HepG2 (cell line): ENCODE results near the gene TAF6. TPM values are rescaled to one million over a fixed set of nuclear protein-coding genes. Genes with fewer than 3 reads are reported as not detected.

Source experiments
- ATAC-seq: fragments of 200-7000 bp; cut with Tn5 transposase; 3 replicates; pipeline ENCODE4 v1.9.1; 2020; ENCODE audit warnings: mild to moderate bottlenecking, moderate library complexity
- BruUV-seq: library from RNA; stranded (reverse); fragments of 400-500 nt; replicated peaks from 2 replicates; lab custom pipeline; 2021; lab: Mats Ljungman, UMichigan
- CTCF ChIA-PET: fragments of 300-600 bp; formaldehyde crosslinking; extraction: SDS; loops from one replicate; lab custom pipeline; 2021; ENCODE audit warnings: low total read pairs, inconsistent platforms, low intra/inter-chr PET ratio; lab: Yijun Ruan, JAX
- POLR2A ChIA-PET: fragments of 350-600 bp; sonication (Branson Sonifier 250); formaldehyde crosslinking; loops from one replicate; lab custom pipeline; 2020; ENCODE audit warnings: antibody characterized with exemption, inconsistent platforms; lab: Yijun Ruan, JAX
- DNase-seq: peaks from one replicate; pipeline ENCODE4 v3.0.0-alpha.2; 2015; ENCODE audit warnings: low spot score
- FAIRE-seq: peaks from 3 replicates; lab custom pipeline; 2011; peaks lifted over from hg19 to GRCh38; lab: Jason Lieb, UNC
- H2AFZ ChIP-seq: one replicate; pipeline ENCODE4 v1.6.1; 2011; ENCODE audit warnings: low read length, inconsistent platforms
- H3K27ac ChIP-seq: fragments of 300-600 bp; 3 replicates; pipeline ENCODE4 v1.8.0; 2011; ENCODE audit warnings: mixed run types, mild to moderate bottlenecking, mixed read lengths, low read length, inconsistent platforms; ENCODE audit not compliant: insufficient read depth; ENCODE audit errors: extremely low read length
- H3K27me3 ChIP-seq, 2 experiments: fragments of 200-600 bp in 1 of 2; 2 replicates in 1 of 2; 3 replicates in 1 of 2; pipeline versions ENCODE4 v1.6.0 to v1.8.0; 2011; ENCODE audit warnings: low read length in 2 of 2, mild to moderate bottlenecking in 2 of 2, moderate library complexity in 2 of 2, inconsistent platforms in 1 of 2; ENCODE audit not compliant: insufficient read depth in 2 of 2, control insufficient read depth in 1 of 2
- H3K36me3 ChIP-seq, 2 experiments: fragments of 200-600 bp in 1 of 2; replicated peaks in 1 of 2; 2 replicates in 1 of 2; 3 replicates in 1 of 2; pipeline versions ENCODE4 v1.5.1 to v1.8.0; 2011; ENCODE audit warnings: low read length in 2 of 2, inconsistent platforms in 1 of 2; ENCODE audit not compliant: insufficient read depth in 2 of 2, control insufficient read depth in 1 of 2
- H3K4me1 ChIP-seq: 2 replicates; pipeline ENCODE4 v1.5.1; 2012; ENCODE audit warnings: low read length, inconsistent platforms; ENCODE audit not compliant: insufficient read depth
- H3K4me2 ChIP-seq: 2 replicates; pipeline ENCODE4 v1.6.0; 2011; ENCODE audit warnings: low read depth, low read length, inconsistent platforms
- H3K4me3 ChIP-seq, 3 experiments: fragments of 200-600 bp in 1 of 3; sonication (generic), shearing (Covaris generic) in 1 of 3; replicated peaks in 1 of 3; 2 replicates each; pipeline ENCODE4 v1.5.1; 2011 to 2016; ENCODE audit warnings: low read length in 3 of 3, inconsistent platforms in 2 of 3, low read depth in 2 of 3, mild to moderate bottlenecking in 2 of 3, control low read depth in 1 of 3, mixed read lengths in 1 of 3; ENCODE audit not compliant: insufficient read depth in 1 of 3
- H3K79me2 ChIP-seq: one replicate; pipeline ENCODE4 v1.6.1; 2011; ENCODE audit warnings: low read length, inconsistent platforms; ENCODE audit not compliant: insufficient read depth
- H3K9ac ChIP-seq: 2 replicates; pipeline ENCODE4 v1.6.0; 2011; ENCODE audit warnings: mild to moderate bottlenecking, low read depth, low read length, inconsistent platforms; ENCODE audit not compliant: insufficient read depth
- H3K9me3 ChIP-seq: 2 replicates; pipeline ENCODE4 v1.5.1; 2012; ENCODE audit warnings: mild to moderate bottlenecking, low read length
- H4K20me1 ChIP-seq: 2 replicates; pipeline ENCODE4 v1.6.0; 2011; ENCODE audit warnings: inconsistent platforms, mild to moderate bottlenecking, low read length, moderate library complexity; ENCODE audit not compliant: insufficient read depth
- AGO2 ChIP-seq: fragments of 200-400 bp; formaldehyde crosslinking; optimal IDR thresholded peaks from 2 replicates; pipeline ENCODE3; 2017; ENCODE audit warnings: mild to moderate bottlenecking, low read depth, low read length, moderate library complexity
- AHR ChIP-seq: IDR thresholded peaks from 2 replicates; pipeline ENCODE4 v1.6.1; 2018; ENCODE audit warnings: missing genetic modification reagents, missing compliant biosample characterization
- CBX5 ChIP-seq: sonication (generic); formaldehyde crosslinking; IDR thresholded peaks from 2 replicates; pipeline ENCODE4 v1.4.0; 2020; ENCODE audit warnings: missing genetic modification reagents, borderline replicate concordance
- CENPBD1 ChIP-seq: sonication (generic); formaldehyde crosslinking; IDR thresholded peaks from 2 replicates; pipeline ENCODE4 v1.8.0; 2022; ENCODE audit warnings: missing genetic modification reagents, low read depth, mild to moderate bottlenecking, borderline replicate concordance
- KLF11 ChIP-seq: IDR thresholded peaks from 2 replicates; pipeline ENCODE4 v1.6.1; 2016; ENCODE audit warnings: missing compliant biosample characterization
- MLX ChIP-seq: IDR thresholded peaks from 2 replicates; pipeline ENCODE4 v1.6.1; 2016
- POLR2AphosphoS5 ChIP-seq: IDR thresholded peaks from 2 replicates; pipeline ENCODE4 v1.6.1; 2012; ENCODE audit warnings: low read depth, low read length
- ZC3H13 ChIP-seq: sonication (generic); formaldehyde crosslinking; IDR thresholded peaks from 2 replicates; pipeline ENCODE4 v1.8.1; 2023; ENCODE audit warnings: mild to moderate bottlenecking, missing genetic modification reagents, moderate library complexity
- ZNF205 ChIP-seq: IDR thresholded peaks from 2 replicates; pipeline ENCODE4 v1.6.1; 2018; ENCODE audit warnings: missing biosample characterization, missing genetic modification reagents
- ZNF432 ChIP-seq: sonication (generic); formaldehyde crosslinking; IDR thresholded peaks from 2 replicates; pipeline ENCODE4 v1.5.0; 2020; ENCODE audit warnings: missing genetic modification reagents, mild to moderate bottlenecking, borderline replicate concordance
- WGBS: methylation state at CpG from one replicate; pipeline ENCODE4 v1.1.6; 2017; ENCODE audit warnings: low lambda C conversion rate; 5-methylcytosine and 5-hydroxymethylcytosine counted together
- in situ Hi-C: cut with HindIII; loops from 2 replicates; pipeline ENCODE4 v1.10.0; 2017; ENCODE audit warnings: low pct_unique_long_range_greater_than_20kb; ENCODE audit not compliant: extremely low pct_ligation_motif_present
- intact Hi-C: fragments of 100-400 bp; cut with micrococcal nuclease; formaldehyde crosslinking; loops from one replicate; pipeline ENCODE4 v1.10.0; 2022; ENCODE audit not compliant: unreplicated experiment
- polyA plus RNA-seq, 8 experiments: library from polyadenylated mRNA; depleted of rRNA in 3 of 8; stranded (reverse) in 7 of 8; unstranded in 1 of 8; fragments of >200 nt; fragmentation: Illumina TruSeq in 4 of 8; extraction: Trizol in 4 of 8; gene quantifications; 2 replicates each; pipeline versions ENCODE4 v1.2.1 to v1.2.3, GENCODE V29; 2011 to 2016; ENCODE audit warnings: low read depth in 4 of 8, missing spikeins in 1 of 8, mixed read lengths in 1 of 8; ENCODE audit not compliant: insufficient read depth in 1 of 8
- total RNA-seq, 5 experiments: library from RNA; depleted of rRNA; stranded (reverse); fragments of >200 nt; fragmentation: Illumina TruSeq; extraction: Trizol; gene quantifications; 2 replicates each; pipeline ENCODE4 v1.2.3, GENCODE V29; 2016; ENCODE audit warnings: low read depth in 1 of 5
- TF ChIP-seq, protein P1 (sequence below): sonication (generic); formaldehyde crosslinking; conservative IDR thresholded peaks from 2 replicates; pipeline ENCODE4 v1.8.0; 2022; ENCODE audit warnings: mild to moderate bottlenecking, moderate library complexity, missing genetic modification reagents
- TF ChIP-seq, protein P2 (sequence below): sonication (generic); formaldehyde crosslinking; IDR thresholded peaks from 2 replicates; pipeline ENCODE4 v1.4.0; 2020; ENCODE audit warnings: missing genetic modification reagents
- TF ChIP-seq, protein P3 (sequence below): sonication (generic); formaldehyde crosslinking; IDR thresholded peaks from 2 replicates; pipeline ENCODE4 v1.4.0; 2020; ENCODE audit warnings: mild to moderate bottlenecking, missing genetic modification reagents, borderline replicate concordance

Gene TAF6
- total and polyA plus RNA-seq, 2 of the 13 experiments (the other 11 are each of a cell fraction or from before 2014, with no cell fraction given) = 12.9 to 18.8 TPM

DNA sequence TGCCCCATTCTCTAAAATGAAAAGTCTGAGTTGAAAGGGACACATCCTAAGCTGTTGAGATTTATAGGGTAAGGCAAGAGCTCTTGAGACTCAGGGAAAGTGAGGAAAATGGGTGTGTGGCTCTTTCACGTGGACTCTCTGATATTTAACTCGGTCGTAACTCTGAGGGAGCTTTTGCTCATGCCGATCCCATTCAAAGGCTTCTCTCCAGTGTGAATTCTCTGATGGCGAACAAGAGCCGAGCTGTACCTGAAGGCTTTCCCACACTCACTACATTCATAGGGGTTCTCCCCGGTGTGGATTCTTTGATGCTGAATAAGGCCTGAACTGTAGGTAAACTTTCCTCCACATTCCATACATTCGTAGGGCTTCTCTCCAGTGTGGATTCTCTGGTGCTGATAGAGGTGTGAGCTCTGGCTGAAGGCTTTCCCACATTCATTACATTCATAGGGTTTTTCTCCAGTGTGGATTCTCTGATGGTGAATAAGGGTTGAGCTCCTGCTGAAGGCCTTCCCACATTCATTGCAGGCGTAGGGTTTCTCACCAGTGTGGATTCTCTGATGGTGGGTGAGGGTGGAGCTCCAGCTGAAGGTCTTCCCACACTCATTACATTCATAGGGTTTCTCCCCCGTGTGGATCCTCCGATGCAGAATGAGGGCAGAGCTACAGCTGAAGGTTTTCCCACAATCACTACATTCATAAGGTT lies 48.0 kb downstream of the TAF6 start (continued):
- no peak for TF ChIP-seq ZNF432 (CRISPR knock-in tag)
- TF ChIP-seq AHR = no peak
- TF ChIP-seq, protein P1, sequence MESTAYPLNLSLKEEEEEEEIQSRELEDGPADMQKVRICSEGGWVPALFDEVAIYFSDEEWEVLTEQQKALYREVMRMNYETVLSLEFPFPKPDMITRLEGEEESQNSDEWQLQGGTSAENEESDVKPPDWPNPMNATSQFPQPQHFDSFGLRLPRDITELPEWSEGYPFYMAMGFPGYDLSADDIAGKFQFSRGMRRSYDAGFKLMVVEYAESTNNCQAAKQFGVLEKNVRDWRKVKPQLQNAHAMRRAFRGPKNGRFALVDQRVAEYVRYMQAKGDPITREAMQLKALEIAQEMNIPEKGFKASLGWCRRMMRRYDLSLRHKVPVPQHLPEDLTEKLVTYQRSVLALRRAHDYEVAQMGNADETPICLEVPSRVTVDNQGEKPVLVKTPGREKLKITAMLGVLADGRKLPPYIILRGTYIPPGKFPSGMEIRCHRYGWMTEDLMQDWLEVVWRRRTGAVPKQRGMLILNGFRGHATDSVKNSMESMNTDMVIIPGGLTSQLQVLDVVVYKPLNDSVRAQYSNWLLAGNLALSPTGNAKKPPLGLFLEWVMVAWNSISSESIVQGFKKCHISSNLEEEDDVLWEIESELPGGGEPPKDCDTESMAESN (CRISPR knock-in tag) = no peak
- no peak for TF ChIP-seq ZNF205
- TF ChIP-seq, protein P2, sequence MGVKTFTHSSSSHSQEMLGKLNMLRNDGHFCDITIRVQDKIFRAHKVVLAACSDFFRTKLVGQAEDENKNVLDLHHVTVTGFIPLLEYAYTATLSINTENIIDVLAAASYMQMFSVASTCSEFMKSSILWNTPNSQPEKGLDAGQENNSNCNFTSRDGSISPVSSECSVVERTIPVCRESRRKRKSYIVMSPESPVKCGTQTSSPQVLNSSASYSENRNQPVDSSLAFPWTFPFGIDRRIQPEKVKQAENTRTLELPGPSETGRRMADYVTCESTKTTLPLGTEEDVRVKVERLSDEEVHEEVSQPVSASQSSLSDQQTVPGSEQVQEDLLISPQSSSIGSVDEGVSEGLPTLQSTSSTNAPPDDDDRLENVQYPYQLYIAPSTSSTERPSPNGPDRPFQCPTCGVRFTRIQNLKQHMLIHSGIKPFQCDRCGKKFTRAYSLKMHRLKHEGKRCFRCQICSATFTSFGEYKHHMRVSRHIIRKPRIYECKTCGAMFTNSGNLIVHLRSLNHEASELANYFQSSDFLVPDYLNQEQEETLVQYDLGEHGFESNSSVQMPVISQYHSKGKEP = no peak

DNA sequence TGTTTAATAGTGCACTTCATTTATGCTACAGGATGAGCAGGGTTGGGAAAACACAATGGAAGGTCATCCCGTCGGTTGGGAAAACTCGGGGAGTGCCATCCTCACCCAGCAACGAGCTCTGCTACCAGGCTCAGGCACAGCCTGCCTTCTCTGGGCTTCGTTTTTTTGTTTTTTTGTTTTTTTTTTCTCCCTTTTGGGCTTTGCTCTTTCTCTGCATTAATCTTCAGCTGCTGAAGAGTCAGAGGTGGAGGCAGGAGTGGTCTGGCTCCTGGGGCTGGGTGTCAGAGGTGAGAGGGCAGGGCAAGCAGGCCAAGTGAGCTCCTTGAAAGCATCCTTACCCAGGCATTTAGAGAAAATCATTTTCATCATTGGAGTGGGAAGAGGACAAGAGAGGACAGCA lies 49.2 kb downstream of the TAF6 start:
- H4K20me1 ChIP-seq = no peaks in the 10 kb centered on the region; the same call in 1 of the 2 replicates
- no peak overlapping the region for H3K9ac ChIP-seq
- no TSS peak for BruUV-seq
- WGBS = 97% methylated on average over 5 of the region's 5 CpGs
- in situ Hi-C loops (no loop called here), intact Hi-C loops (no loop called here)
- no peak overlapping the region for H3K27ac ChIP-seq
- FAIRE-seq = no peak
- no peak for ATAC-seq
- no peaks in the 10 kb centered on the region for H3K9me3 ChIP-seq
- ChIA-PET POLR2A (interaction anchor here (0.9 to 1.4 kb wide), 2 partner anchors 9 to 13 kb away, joined by 3 to 4 read pairs; no protein-coding TSS in a partner anchor), CTCF (no interaction called here)
- peaks cover under 1% of the 10 kb centered on the region for H3K79me2 ChIP-seq
- no peak overlapping the region for H2AFZ ChIP-seq
- no peak overlapping the region for H3K4me2 ChIP-seq
- peaks cover 12% of the 10 kb centered on the region for H3K4me1 ChIP-seq
- no peak overlapping the region for H3K4me3 ChIP-seq
- DNase-seq = no peak
- H3K27me3 ChIP-seq = no peaks in the 10 kb centered on the region
- H3K36me3 ChIP-seq = peaks cover 24 to 58% of the 10 kb centered on the region in 2 experiments
- TF ChIP-seq KLF11 (CRISPR knock-in tag) = no peak
- peak; percentile 45 for TF ChIP-seq AGO2
- TF ChIP-seq ZC3H13 (CRISPR knock-in tag) = 0 out of 2 replicates have a peak, but pooled peaks have one; percentile 8
- no peak for TF ChIP-seq MLX (CRISPR knock-in tag)
- no peak for TF ChIP-seq CBX5 (CRISPR knock-in tag)
- no peak for TF ChIP-seq CENPBD1 (CRISPR knock-in tag)
- peak; percentile 1; the same call in 1 of the 2 replicates for TF ChIP-seq POLR2AphosphoS5
- TF ChIP-seq, protein P3, sequence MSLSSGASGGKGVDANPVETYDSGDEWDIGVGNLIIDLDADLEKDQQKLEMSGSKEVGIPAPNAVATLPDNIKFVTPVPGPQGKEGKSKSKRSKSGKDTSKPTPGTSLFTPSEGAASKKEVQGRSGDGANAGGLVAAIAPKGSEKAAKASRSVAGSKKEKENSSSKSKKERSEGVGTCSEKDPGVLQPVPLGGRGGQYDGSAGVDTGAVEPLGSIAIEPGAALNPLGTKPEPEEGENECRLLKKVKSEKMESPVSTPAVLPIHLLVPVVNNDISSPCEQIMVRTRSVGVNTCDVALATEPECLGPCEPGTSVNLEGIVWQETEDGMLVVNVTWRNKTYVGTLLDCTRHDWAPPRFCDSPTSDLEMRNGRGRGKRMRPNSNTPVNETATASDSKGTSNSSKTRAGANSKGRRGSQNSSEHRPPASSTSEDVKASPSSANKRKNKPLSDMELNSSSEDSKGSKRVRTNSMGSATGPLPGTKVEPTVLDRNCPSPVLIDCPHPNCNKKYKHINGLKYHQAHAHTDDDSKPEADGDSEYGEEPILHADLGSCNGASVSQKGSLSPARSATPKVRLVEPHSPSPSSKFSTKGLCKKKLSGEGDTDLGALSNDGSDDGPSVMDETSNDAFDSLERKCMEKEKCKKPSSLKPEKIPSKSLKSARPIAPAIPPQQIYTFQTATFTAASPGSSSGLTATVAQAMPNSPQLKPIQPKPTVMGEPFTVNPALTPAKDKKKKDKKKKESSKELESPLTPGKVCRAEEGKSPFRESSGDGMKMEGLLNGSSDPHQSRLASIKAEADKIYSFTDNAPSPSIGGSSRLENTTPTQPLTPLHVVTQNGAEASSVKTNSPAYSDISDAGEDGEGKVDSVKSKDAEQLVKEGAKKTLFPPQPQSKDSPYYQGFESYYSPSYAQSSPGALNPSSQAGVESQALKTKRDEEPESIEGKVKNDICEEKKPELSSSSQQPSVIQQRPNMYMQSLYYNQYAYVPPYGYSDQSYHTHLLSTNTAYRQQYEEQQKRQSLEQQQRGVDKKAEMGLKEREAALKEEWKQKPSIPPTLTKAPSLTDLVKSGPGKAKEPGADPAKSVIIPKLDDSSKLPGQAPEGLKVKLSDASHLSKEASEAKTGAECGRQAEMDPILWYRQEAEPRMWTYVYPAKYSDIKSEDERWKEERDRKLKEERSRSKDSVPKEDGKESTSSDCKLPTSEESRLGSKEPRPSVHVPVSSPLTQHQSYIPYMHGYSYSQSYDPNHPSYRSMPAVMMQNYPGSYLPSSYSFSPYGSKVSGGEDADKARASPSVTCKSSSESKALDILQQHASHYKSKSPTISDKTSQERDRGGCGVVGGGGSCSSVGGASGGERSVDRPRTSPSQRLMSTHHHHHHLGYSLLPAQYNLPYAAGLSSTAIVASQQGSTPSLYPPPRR (CRISPR knock-in tag) = no peak
